HepG2 (cell line): ENCODE measurements around the gene MPC1. TPM values are rescaled to one million over a fixed set of nuclear protein-coding genes. Genes with fewer than 3 reads are reported as not detected.

Source experiments
- AGO2 ChIP-seq: fragments of 200-400 bp; formaldehyde crosslinking; optimal IDR thresholded peaks from 2 replicates; pipeline ENCODE3; 2017; ENCODE audit warnings: mild to moderate bottlenecking, low read depth, low read length, moderate library complexity
- ARNT ChIP-seq: fragments of 450-650 bp; IDR thresholded peaks from 2 replicates; pipeline ENCODE4 v1.6.1; 2017
- ATRX ChIP-seq: sonication (generic); formaldehyde crosslinking; IDR thresholded peaks from 2 replicates; pipeline ENCODE4 v1.4.0; 2020; ENCODE audit warnings: missing genetic modification reagents, borderline replicate concordance
- CERS6 ChIP-seq: sonication (generic); formaldehyde crosslinking; IDR thresholded peaks from 2 replicates; pipeline ENCODE4 v1.5.0; 2020; ENCODE audit warnings: missing genetic modification reagents
- FOXM1 ChIP-seq: sonication (generic); formaldehyde crosslinking; IDR thresholded peaks from 2 replicates; pipeline ENCODE4 v1.5.0; 2020; ENCODE audit warnings: missing genetic modification reagents
- HIVEP1 ChIP-seq: sonication (generic); formaldehyde crosslinking; IDR thresholded peaks from 2 replicates; pipeline ENCODE4 v1.4.0; 2020; ENCODE audit warnings: mild to moderate bottlenecking, missing genetic modification reagents
- HMG20B ChIP-seq: conservative IDR thresholded peaks from 2 replicates; pipeline ENCODE4 v1.6.1; 2016; ENCODE audit warnings: missing genetic modification reagents, missing compliant biosample characterization
- MAF1 ChIP-seq: sonication (generic); formaldehyde crosslinking; IDR thresholded peaks from 2 replicates; pipeline ENCODE4 v1.5.0; 2020; ENCODE audit warnings: missing genetic modification reagents, borderline replicate concordance
- MAFF ChIP-seq: IDR thresholded peaks from 2 replicates; pipeline ENCODE4 v1.6.1; 2011; ENCODE audit warnings: low read depth, low read length, improper control_type of control experiment
- MAFK ChIP-seq, 2 experiments: IDR thresholded peaks in 1 of 2; conservative IDR thresholded peaks in 1 of 2; 2 replicates each; pipeline ENCODE4 v1.6.1; 2011; ENCODE audit warnings: improper control_type of control experiment in 2 of 2, low read length in 2 of 2
- MAX ChIP-seq: IDR thresholded peaks from 2 replicates; pipeline ENCODE4 v1.6.1; 2012; ENCODE audit warnings: inconsistent platforms
- POLR2A ChIP-seq, 2 experiments: IDR thresholded peaks; 2 replicates each; pipeline ENCODE4 v1.6.1; 2011; ENCODE audit warnings: low read depth in 2 of 2, low read length in 2 of 2, mild to moderate bottlenecking in 1 of 2, moderate library complexity in 1 of 2; ENCODE audit not compliant: insufficient read depth in 1 of 2
- PRDM4 ChIP-seq: sonication (generic); formaldehyde crosslinking; IDR thresholded peaks from 2 replicates; pipeline ENCODE4 v1.9.0; 2021; ENCODE audit warnings: missing genetic modification reagents, borderline replicate concordance
- RBM22 ChIP-seq: fragments of 200-400 bp; formaldehyde crosslinking; optimal IDR thresholded peaks from 2 replicates; pipeline ENCODE3; 2017; ENCODE audit warnings: mild to moderate bottlenecking, low read length, moderate library complexity
- TARDBP ChIP-seq: sonication (generic); formaldehyde crosslinking; IDR thresholded peaks from 2 replicates; pipeline ENCODE4 v1.8.0; 2022; ENCODE audit warnings: mild to moderate bottlenecking, missing genetic modification reagents
- XBP1 ChIP-seq: sonication (generic); formaldehyde crosslinking; IDR thresholded peaks from 2 replicates; pipeline ENCODE4 v1.5.0; 2020; ENCODE audit warnings: missing genetic modification reagents
- ZNF207 ChIP-seq: fragments of 450-650 bp; IDR thresholded peaks from 2 replicates; pipeline ENCODE4 v1.6.1; 2016; ENCODE audit warnings: antibody characterized with exemption, borderline replicate concordance
- ZNF331 ChIP-seq: sonication (generic); formaldehyde crosslinking; IDR thresholded peaks from 2 replicates; pipeline ENCODE4 v1.4.0; 2020; ENCODE audit warnings: missing genetic modification reagents
- ZNF441 ChIP-seq: sonication (generic); formaldehyde crosslinking; IDR thresholded peaks from 2 replicates; pipeline ENCODE4 v1.7.0; 2021; ENCODE audit warnings: missing genetic modification reagents, borderline replicate concordance
- ZNF7 ChIP-seq: IDR thresholded peaks from 2 replicates; pipeline ENCODE4 v1.6.1; 2016; ENCODE audit warnings: missing biosample characterization, missing genetic modification reagents
- ZNF749 ChIP-seq: sonication (generic); formaldehyde crosslinking; IDR thresholded peaks from 2 replicates; pipeline ENCODE4 v1.8.0; 2022; ENCODE audit warnings: mild to moderate bottlenecking, missing genetic modification reagents, moderate library complexity, borderline replicate concordance
- ZNF776 ChIP-seq: sonication (generic); formaldehyde crosslinking; IDR thresholded peaks from 2 replicates; pipeline ENCODE4 v1.4.0; 2020; ENCODE audit warnings: mild to moderate bottlenecking, missing genetic modification reagents
- ZNF891 ChIP-seq: sonication (generic); formaldehyde crosslinking; IDR thresholded peaks from 2 replicates; pipeline ENCODE4 v1.5.0; 2020; ENCODE audit warnings: mild to moderate bottlenecking, missing genetic modification reagents
- polyA plus RNA-seq, 8 experiments: library from polyadenylated mRNA; depleted of rRNA in 3 of 8; stranded (reverse) in 7 of 8; unstranded in 1 of 8; fragments of >200 nt; fragmentation: Illumina TruSeq in 4 of 8; extraction: Trizol in 4 of 8; gene quantifications; 2 replicates each; pipeline versions ENCODE4 v1.2.1 to v1.2.3, GENCODE V29; 2011 to 2016; ENCODE audit warnings: low read depth in 4 of 8, missing spikeins in 1 of 8, mixed read lengths in 1 of 8; ENCODE audit not compliant: insufficient read depth in 1 of 8
- total RNA-seq, 5 experiments: library from RNA; depleted of rRNA; stranded (reverse); fragments of >200 nt; fragmentation: Illumina TruSeq; extraction: Trizol; gene quantifications; 2 replicates each; pipeline ENCODE4 v1.2.3, GENCODE V29; 2016; ENCODE audit warnings: low read depth in 1 of 5
- TF ChIP-seq, protein P1 (sequence below): sonication (generic); formaldehyde crosslinking; IDR thresholded peaks from 2 replicates; pipeline ENCODE4 v1.4.0; 2020; ENCODE audit warnings: low read depth, mild to moderate bottlenecking, missing genetic modification reagents
- TF ChIP-seq, protein P2 (sequence below): sonication (generic); formaldehyde crosslinking; IDR thresholded peaks from 2 replicates; pipeline ENCODE4 v1.5.0; 2020; ENCODE audit warnings: missing genetic modification reagents, mild to moderate bottlenecking, borderline replicate concordance

The MPC1 gene
- total and polyA plus RNA-seq, 2 of the 13 experiments (the other 11 are each of a cell fraction or from before 2014, with no cell fraction given), result 189 to 214 TPM

- TF ChIP-seq ZNF749 (CRISPR knock-in tag) (no peak), AGO2 (peak; percentile 85), MAFF (peak; percentile 69), ZNF331 (CRISPR knock-in tag) (peak; percentile 12; the same call in 1 of the 2 replicates), RBM22 (peak; percentile 90), XBP1 (no peak), ZNF776 (CRISPR knock-in tag) (0 out of 2 replicates have a peak, but pooled peaks have one; percentile 21), HIVEP1 (CRISPR knock-in tag) (peak; percentile 29; the same call in 1 of the 2 replicates), ZNF441 (CRISPR knock-in tag) (no peak), POLR2A (IDR thresholded peaks at IDR 0.05; ENCODE audit: insufficient read depth in 1 of 2, low read depth in 2 of 2, low read length in 2 of 2) (peak in 1 of 2 experiments; percentile 38; a peak in 1 of 4 replicates), TARDBP (no peak), MAF1 (CRISPR knock-in tag) (no peak), MAFK (conservative IDR thresholded peaks at IDR 0.05 in 1 of 2, IDR thresholded peaks at IDR 0.05 in 1 of 2; ENCODE audit: low read length in 2 of 2) (peak; percentile 74 to 86), ZNF7 (CRISPR knock-in tag) (no peak), ATRX (CRISPR knock-in tag) (no peak), CERS6 (CRISPR knock-in tag) (no peak), FOXM1 (CRISPR knock-in tag) (no peak), HMG20B (CRISPR knock-in tag) (no peak), ARNT (no peak), ZNF891 (CRISPR knock-in tag) (0 out of 2 replicates have a peak, but pooled peaks have one; percentile 34), MAX (no peak), ZNF207 (no peak), PRDM4 (CRISPR knock-in tag) (no peak)
- TF ChIP-seq, protein P1, sequence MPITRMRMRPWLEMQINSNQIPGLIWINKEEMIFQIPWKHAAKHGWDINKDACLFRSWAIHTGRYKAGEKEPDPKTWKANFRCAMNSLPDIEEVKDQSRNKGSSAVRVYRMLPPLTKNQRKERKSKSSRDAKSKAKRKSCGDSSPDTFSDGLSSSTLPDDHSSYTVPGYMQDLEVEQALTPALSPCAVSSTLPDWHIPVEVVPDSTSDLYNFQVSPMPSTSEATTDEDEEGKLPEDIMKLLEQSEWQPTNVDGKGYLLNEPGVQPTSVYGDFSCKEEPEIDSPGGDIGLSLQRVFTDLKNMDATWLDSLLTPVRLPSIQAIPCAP (CRISPR knock-in tag), result no peak
- TF ChIP-seq, protein P2, sequence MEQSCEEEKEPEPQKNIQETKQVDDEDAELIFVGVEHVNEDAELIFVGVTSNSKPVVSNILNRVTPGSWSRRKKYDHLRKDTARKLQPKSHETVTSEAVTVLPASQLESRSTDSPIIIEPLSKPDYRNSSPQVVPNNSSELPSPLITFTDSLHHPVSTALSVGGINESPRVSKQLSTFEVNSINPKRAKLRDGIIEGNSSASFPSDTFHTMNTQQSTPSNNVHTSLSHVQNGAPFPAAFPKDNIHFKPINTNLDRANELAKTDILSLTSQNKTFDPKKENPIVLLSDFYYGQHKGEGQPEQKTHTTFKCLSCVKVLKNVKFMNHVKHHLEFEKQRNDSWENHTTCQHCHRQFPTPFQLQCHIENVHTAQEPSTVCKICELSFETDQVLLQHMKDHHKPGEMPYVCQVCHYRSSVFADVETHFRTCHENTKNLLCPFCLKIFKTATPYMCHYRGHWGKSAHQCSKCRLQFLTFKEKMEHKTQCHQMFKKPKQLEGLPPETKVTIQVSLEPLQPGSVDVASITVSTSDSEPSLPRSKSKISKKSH, result peak; percentile 19; the same call in 1 of the 2 replicates
- TF ChIP-seq, all 625 proteins: peak for 12
These were observed 63.8 kb downstream of the MPC1 start (continued) for GRCh38 chr6:166318649-166319600.
